Thoracic aorta (tissue), 2 donors: ENCODE results near the gene NDUFS3. TPM values are rescaled to one million over a fixed set of nuclear protein-coding genes. Genes with fewer than 3 reads are reported as not detected.
A peak's percentile ranks its signal among the peaks of the same experiment; 100 is the strongest.
"Not testable (repeated sequence)": the region's sequence is repeated elsewhere in the genome, so short reads cannot be mapped to it uniquely, and the experiment has no call there.

ENCODE experiments used
- ATAC-seq: fragments of 150-250 bp; one replicate; pipeline ENCODE4 v1.8.0; 2017; ENCODE audit warnings: low read depth; ENCODE audit not compliant: insufficient number of reproducible peaks, low FRiP score
- DNase-seq: peaks from one replicate; pipeline ENCODE4 v3.0.0-alpha.2; 2020; ENCODE audit warnings: low spot score
- H3K27ac ChIP-seq, 2 donors: fragments of 200-600 bp; sonication (generic); 1 replicate in 1 of 2; 2 replicates in 1 of 2; pipeline ENCODE4 v1.5.1; 2016; ENCODE audit warnings: mild to moderate bottlenecking in 2 of 2, moderate library complexity in 2 of 2
- H3K27me3 ChIP-seq: fragments of 200-600 bp; sonication (generic); replicated peaks from 2 replicates; pipeline ENCODE4 v1.6.0; 2016; ENCODE audit warnings: mild to moderate bottlenecking; ENCODE audit not compliant: insufficient read depth
- H3K36me3 ChIP-seq: fragments of 200-600 bp; sonication (generic); one replicate; pipeline ENCODE4 v1.5.1; 2016
- H3K4me1 ChIP-seq, 2 donors: fragments of 200-600 bp; sonication (generic); 1 replicate in 1 of 2; 2 replicates in 1 of 2; pipeline versions ENCODE4 v1.5.1 to v1.6.0; 2016; ENCODE audit warnings: low read depth in 2 of 2, mild to moderate bottlenecking in 1 of 2; ENCODE audit not compliant: control insufficient read depth in 1 of 2
- H3K4me3 ChIP-seq: fragments of 200-600 bp; sonication (generic); 2 replicates; pipeline ENCODE4 v1.5.1; 2016; ENCODE audit warnings: mild to moderate bottlenecking
- H3K9me3 ChIP-seq: fragments of 200-600 bp; sonication (generic); 2 replicates; pipeline ENCODE4 v1.5.1; 2016
- CTCF ChIP-seq: fragments of 200-600 bp; sonication (generic); IDR thresholded peaks from one replicate; pipeline ENCODE4 v1.5.1; 2019; ENCODE audit warnings: antibody characterized with exemption
- total RNA-seq, 2 donors: library from RNA; depleted of rRNA; stranded (reverse); fragments of >200 nt; gene quantifications; one replicate each; pipeline versions ENCODE4 v1.1.0 to v1.2.3, GENCODE V29; 2016

Gene NDUFS3
- total RNA-seq: 10 to 100 TPM; 29.9 to 75.7 TPM

DNA sequence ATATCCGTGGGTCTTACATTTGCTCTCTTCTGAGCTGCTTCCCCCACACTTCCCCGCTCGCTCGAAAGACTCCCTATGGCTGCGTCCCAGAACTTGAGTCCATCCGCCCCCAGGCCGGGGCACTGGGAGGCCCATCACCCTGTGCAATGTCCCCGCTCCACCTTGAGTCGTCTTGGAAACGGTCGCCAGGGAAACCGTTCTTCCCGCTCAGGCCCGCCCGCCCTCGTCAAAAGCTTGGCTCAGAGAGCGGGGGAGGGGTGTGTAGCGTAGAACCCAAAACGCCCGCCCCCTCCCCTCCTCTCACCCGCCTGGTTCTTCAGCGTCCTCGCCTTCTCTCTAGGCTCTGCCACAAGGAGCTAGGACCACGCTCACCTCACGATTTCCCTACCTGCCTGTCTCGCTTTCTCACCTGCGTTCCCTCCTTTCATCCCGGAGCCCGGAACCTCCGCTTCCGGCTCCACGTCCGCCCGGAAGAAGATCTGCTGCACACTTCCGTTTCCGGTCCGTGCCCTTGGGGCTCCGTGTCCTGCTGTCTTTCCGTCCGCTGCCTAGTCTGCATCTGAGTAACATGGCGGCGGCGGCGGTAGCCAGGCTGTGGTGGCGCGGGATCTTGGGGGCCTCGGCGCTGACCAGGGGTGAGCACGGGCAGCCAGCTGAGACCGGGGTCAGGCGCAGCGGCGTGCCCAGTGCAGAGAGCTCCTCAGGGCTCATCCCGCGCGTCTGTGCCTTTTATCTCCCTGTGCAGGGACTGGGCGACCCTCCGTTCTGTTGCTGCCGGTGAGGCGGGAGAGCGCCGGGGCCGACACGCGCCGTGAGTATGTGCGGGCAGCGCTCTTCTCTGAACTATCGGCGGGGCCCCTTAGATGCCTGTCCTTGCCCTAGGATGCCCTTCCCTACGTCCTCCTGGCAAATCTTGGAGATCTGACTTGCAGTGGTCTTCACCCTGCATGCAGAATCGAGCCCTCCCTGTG is at the start of gene NDUFS3, which contains the start of gene KBTBD4:
Gene NDUFS3, plus strand, starts transcription at position 551 of the 971 bp plus-strand sequence. Its CDS starts 18 bp downstream, at position 569.
Gene KBTBD4, minus strand, starts transcription at position 447 of the 971 bp plus-strand sequence. Its CDS starts 19 bp downstream, at position 428.
- Histone ChIP-seq H3K36me3 (peaks cover 36% of the 10 kb centered on the region), H3K9me3 (no peaks in the 10 kb centered on the region), H3K4me3 (peak within 1 kb of the TSS; percentile 89), H3K27me3 (no peaks in the 10 kb centered on the region), H3K27ac (peak within 1 kb of the TSS; percentile 48 to 72), H3K4me1 (peaks cover 16 to 30% of the 10 kb centered on the region in 2 donors)
- no peak for TF ChIP-seq CTCF
- peak; percentile 74 for ATAC-seq
- peak; percentile 74 for DNase-seq

GRCh38 chr11:47529951-47530350 is 48.9 kb upstream of the NDUFS3 start:
- DNase-seq (no peak), ATAC-seq (no peak)
- no peak for TF ChIP-seq CTCF
- Histone ChIP-seq H3K27me3 (no peaks in the 10 kb centered on the region), H3K4me1 (peaks cover 42 to 71% of the 10 kb centered on the region in 2 donors), H3K4me3 (no peak overlapping the region), H3K9me3 (no peaks in the 10 kb centered on the region), H3K36me3 (no peaks in the 10 kb centered on the region), H3K27ac (no peak overlapping the region)

GRCh38 chr11:47530721-47531120 is 48.2 kb upstream of the NDUFS3 start:
- not testable (repeated sequence) for H3K9me3 ChIP-seq, H3K36me3 ChIP-seq, DNase-seq, H3K4me3 ChIP-seq, H3K27me3 ChIP-seq, ATAC-seq
- H3K4me1 ChIP-seq: peaks cover 34 to 71% of the 10 kb centered on the region in 2 donors
- peak overlapping the region in 1 of 2 donors; percentile 29 for H3K27ac ChIP-seq

DNA sequence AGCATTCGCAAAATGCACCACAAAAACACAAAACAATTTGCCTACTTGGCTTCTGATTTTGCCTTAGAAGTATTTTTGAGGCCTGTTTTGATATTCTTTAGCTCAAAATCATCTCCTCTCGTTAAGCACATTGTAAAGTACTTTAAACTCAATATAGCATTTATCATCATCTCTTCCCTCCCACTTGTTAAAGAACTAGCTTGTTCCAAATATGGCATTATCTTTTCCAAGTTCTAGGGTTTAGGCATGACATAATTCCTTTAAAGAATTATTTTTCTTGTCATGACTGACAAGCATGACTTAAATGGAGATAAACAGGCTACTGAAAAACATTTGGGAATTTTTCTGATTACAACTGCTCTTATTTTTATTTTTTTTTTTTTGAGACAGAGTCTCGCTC is 47.2 kb upstream of the NDUFS3 start:
- TF ChIP-seq CTCF: no peak
- no peak overlapping the region for H3K4me3 ChIP-seq
- no peak for DNase-seq
- no peaks in the 10 kb centered on the region for H3K36me3 ChIP-seq
- peak overlapping the region in 1 of 2 donors; percentile 70 for H3K27ac ChIP-seq
- H3K4me1 ChIP-seq: peaks cover 33 to 71% of the 10 kb centered on the region in 2 donors
- H3K27me3 ChIP-seq: no peaks in the 10 kb centered on the region
- no peaks in the 10 kb centered on the region for H3K9me3 ChIP-seq
- ATAC-seq: no peak

DNA sequence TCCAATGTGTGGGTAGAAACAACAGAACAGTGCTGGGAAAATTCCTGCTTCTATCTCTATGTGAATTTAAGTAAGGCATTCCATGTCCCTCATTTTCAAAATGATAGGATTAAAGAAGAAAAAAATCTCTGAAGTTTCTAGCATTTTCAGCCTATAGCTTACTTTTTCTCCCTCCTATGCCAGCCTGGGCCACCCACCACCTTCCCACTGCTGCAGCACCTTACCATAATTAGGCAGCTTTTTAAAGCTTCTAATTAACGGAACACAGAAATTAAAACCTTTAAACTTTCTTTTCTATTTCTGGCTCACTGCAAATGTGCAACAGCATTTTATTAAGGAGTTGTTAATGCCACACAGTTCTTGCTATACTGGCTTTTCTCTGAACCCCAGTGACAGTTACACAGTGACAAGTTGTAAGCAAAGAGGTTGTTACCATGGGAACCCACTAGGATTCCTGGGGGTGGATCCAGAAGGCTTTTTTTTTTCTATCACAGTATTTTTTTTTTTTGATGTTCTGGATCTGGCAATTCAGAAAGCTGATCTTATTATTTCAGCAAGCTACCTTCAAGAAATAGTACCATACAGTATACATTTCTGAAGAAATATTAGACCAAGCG is 46.2 kb upstream of the NDUFS3 start:
- ATAC-seq: no peak
- Histone ChIP-seq H3K36me3 (no peaks in the 10 kb centered on the region), H3K27ac (peak overlapping the region in 1 of 2 donors; percentile 70), H3K9me3 (no peaks in the 10 kb centered on the region), H3K4me1 (peaks cover 43 to 71% of the 10 kb centered on the region in 2 donors), H3K27me3 (no peaks in the 10 kb centered on the region), H3K4me3 (no peak overlapping the region)
- TF ChIP-seq CTCF: no peak
- no peak for DNase-seq
